ENCODE measurements around the gene COL18A1.

The COL18A1 gene

GRCh38 chr21:45542242-45542666, 137.3 kb downstream of the COL18A1 start, which contains the start of gene SLC19A1:
Gene SLC19A1, minus strand, starts transcription at chr21:45542440. Its CDS starts 4,481 bp downstream, at chr21:45537959.
- DNase-seq (ENCODE audit: low read depth in 2 of 2, low spot score in 1 of 2): peak in 1 of 2 donors; percentile 37

DNA sequence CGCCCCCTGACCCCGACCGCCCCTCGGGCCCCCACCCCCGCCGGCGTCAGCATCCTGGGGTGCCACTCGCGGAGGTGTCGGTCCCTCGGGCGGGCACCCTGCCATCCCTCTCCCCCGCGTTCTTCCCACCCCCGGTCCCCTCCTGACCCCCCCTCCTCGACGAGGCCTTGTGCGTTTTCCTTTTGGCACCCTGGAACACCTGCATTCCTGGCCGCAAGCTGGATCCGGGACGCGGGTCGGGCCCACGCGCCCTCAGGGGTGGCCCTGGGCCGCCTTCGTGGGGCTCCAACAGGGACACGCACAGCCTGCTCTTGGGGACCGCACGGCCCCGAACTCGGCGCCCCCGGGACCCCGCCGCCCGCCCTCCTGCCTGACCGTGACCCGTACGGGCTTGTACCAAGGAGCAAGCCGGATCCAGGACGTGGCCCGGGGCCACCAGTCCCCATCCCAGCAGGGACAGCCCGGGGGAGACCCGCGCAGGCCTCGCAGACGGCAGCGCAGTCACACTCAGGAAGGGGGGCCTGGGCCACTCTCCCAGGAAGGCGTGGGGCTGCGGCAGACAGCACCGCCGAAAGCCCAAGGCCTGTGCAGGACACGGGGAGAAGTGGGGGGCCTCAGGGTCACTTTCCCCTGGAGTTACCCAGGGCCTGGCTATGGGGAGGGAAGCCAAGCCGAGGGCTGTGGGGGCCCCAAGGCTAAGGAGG, 137.9 kb downstream of the COL18A1 start:
- DNase-seq (ENCODE audit: low read depth in 2 of 2, low spot score in 1 of 2): no peak

DNA sequence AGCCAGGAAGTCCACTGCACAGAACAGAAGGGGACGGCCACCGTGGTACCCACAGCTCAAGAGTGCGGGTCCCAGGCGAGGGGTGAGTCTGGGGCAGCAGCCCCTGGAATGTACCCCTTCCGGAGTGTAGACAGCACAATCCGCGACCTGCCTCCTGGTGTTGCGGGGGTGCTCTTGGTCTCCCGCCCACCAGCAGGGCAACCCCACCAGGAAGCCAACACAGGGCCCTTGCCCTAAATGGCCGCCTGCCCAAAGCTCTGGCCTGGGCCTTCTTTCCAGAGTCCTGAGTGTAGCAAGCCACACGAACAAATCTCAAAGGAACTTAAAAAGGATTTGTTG, 138.4 kb downstream of the COL18A1 start:
- no peak for DNase-seq (ENCODE audit: low read depth in 2 of 2, low spot score in 1 of 2)

DNA sequence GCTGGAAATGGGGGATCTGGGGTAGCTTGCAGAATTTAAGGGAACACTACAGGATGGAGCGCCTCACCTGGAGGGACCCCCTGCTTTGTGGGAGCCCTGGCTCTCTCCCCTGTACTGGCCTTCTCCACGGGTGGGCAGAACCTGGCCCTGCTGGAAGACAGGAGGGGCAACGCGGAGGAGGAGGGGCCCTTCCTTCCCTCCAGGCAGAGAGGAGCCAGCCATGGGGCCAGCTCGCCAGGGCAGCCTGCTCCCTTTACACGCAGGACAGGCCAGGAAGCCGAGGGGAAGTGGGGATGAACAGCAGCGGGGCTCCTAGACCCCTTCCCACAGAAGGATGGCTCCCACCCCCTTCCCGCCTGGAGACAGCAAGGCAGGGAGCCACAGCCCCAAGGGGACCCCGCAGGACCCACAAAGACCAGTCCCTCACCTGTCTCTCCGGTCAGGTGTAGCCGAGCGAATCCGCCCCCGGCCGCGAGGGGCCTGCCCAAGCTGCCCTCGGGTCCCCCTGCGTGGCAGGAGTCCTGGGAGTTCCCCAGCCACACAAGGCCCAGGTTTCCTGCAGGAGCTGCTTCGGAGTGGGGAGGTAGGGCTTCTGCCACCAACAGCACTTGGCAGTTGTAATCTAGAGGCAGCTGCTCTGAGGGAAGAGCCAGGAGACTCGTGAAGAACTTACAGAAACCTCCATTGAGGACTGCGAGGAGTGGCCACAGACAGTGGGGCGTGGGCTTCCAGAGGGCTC, 138.9 kb downstream of the COL18A1 start:
- DNase-seq (ENCODE audit: low read depth in 2 of 2, low spot score in 1 of 2): no peak

- DNase-seq (ENCODE audit: low read depth in 2 of 2, low spot score in 1 of 2): no peak
Measured at GRCh38 chr21:45544449-45545235, 139.7 kb downstream of the COL18A1 start.

DNA sequence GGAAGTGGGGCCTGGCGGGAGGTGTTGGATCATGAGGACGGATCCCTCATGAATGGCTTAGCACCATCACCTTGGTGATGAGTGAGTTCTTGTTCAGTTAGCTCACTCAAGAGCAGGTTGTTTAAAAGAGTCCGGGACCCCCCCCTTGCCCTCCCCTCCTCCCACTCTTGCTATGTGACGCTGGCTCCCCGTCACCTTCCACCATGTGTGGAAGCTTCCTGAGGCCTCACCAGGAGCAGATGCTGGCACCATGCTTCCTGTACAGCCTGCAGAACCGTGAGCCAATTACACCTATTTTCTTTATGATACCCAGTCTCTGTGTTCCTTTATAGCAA, 140.2 kb downstream of the COL18A1 start:
- DNase-seq (ENCODE audit: low read depth in 2 of 2, low spot score in 1 of 2): no peak

DNA sequence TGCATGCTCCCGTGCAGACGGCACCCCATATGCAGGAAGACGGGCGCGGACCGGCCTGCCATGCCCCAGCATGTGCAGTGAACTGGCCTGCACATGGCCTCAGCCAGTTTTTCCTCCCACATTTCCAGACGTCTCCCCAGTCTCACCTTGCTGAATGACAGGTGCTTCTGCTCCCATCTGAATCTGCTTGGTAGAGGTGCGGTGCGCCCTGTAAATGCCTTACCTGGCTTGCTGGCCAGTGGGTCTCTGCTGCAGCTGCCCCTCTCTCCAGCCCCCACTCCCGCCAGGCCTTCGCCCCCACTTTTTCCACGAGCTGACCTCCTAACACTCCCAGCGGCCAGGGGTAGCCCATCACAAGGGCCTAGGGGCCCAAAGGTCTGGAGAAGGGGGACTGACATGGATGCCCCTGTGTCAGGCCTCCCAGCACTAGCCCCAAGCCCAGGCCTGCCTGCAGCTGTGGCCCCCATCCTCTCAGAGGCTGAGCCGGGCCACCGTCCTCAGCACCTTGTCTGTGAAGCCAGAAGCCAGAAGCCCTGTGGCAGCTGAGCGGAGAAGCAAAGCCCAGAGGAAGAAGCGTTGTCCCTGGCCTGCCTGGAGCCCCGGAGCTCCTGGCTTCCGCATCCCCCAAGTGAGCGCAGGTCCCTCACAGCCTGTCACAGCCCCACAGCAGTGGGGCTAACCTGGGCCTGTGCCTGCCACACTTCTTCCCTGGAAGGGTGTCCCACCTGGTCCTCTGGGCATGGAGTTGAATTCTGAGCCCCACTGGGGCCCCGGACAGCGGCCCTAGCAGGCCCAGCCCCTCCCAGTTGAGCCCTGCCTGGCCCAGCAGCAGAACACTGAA, 140.9 kb downstream of the COL18A1 start:
- DNase-seq (ENCODE audit: low read depth in 2 of 2, low spot score in 1 of 2): no peak

DNA sequence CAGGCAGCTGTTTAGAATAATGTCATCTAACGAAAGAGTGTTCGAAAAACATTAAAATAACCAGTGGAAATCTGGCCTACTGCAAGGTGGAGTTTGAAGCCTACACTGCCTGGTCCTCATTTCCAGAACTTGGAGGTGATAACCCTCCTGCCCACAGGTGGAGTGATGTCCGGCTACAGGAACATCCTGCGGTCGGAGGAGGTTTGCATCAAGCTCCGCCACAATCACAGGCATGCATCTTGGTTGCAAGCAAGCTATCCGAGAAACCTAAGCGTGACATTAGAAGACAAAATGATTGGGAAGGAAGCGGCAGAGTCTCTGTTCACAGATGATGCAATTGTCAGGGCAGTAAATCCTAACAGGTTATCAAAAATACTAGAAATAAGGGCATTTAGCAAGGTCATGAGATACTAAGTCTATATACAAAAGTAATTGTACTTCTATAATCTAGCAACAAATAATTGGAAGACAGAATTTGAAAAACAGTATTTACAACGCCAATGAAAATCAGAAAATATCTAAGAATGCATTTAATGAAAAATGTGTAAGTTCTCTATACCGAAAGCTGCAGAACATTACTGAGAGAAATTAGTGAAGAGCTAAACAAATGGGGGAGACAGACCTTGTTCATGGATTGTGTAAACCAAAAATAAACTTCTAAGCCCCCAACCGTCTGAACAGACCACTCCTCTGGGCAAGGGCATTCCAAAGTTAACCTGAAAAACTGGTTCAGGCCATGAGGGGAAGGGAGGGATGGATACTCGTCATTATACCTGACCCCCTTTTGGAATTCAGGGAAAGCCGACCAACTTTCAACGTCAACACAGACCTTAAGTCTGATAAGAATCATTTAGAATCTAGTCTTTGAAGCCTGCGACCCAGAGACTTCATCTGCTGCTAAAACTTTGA, 141.9 kb downstream of the COL18A1 start:
- DNase-seq (ENCODE audit: low read depth in 2 of 2, low spot score in 1 of 2): no peak

DNA sequence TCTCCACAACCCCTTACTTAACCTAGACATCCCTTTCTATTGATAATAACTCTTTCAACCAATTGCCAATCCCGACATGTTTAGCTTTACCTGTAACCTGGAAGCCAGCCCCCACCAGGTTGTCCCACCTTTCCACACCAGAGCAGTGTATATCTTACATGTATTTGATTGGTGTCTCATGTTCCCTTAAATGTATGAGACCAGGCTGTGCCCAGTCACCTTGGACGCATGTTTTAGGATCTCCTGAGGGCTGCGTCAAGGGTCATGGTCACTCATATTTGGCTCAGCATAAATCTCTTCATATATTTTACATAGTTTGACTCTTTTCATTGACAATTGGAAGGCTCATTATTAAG, 142.6 kb downstream of the COL18A1 start:
- no peak for DNase-seq (ENCODE audit: low read depth in 2 of 2, low spot score in 1 of 2)

DNA sequence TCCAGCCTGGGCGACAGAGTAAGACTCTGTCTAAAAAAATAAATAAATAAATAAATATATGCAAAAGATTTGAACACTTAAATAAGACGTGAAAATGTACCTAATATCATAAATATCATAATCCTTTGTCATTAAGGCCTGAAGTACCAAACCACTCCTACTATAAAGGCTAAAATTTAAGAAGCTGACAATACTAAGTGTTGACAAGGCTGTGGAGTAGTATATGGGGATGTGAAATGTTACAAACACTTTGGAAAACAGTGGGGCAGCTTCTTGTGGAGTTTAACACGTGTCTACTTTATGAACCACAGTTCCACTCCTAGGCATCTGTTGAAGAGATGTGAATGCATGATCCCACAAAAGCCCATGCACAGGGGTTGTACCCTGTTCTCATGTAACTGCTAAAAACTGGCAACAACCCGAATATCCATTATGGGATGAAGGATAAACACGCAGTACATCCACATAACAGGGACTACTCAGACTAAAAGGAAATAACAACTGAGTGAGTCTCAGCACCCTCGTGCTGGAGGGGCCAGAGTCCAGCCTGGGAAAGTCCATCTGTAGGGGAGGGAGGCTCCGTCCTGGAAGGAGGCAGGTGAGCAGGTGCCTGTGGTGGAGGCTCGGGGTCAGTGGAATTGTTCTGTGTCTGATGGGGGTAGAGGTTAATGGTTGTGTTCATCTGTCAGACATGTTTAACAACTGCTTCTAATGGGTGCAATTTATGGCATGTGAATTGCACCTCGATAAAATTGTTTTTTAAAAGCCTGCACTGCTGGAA, 143.9 kb downstream of the COL18A1 start:
- no peak for DNase-seq (ENCODE audit: low read depth in 2 of 2, low spot score in 1 of 2)

DNA sequence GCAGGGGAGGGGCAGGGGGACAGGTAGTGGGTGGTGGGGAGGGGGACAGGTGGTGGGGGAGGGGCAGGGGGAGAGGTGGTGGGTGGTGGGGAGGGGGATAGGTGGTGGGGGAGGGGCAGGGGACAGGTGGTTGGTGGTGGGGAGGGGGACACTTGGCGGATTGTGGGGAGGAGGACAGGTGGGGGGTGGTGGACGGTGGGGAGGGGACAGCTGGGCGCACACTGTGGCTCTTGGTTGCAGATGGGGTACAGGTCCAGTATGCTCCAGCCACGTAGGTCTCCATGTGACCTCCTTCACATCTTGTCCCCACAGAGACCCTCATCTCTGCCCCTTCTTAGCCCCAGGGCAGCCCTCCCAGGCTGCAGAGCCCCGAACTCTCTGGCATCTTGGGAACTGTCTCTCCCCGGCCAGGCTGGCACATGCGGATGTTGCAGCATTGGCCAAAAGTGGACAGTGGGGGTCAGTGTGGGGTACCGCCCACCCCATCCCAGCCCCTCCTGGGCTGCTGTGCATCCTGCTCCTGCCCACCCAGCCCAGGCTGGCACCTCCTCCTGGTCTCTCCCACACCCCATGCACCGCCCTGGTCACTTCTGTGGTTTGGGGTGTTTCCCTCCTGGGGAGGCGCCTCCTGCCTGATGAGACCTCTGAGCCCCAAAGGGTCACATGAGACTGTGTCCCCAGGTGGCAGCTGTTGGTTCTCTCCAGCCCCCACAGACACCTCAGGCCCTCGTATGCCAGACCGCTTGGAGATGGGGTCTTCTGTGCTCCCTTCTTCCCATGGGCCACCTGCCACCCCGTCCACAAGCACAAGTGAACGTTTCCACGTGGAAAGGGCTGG, 144.9 kb downstream of the COL18A1 start:
- DNase-seq (ENCODE audit: low read depth in 2 of 2, low spot score in 1 of 2): no peak

DNA sequence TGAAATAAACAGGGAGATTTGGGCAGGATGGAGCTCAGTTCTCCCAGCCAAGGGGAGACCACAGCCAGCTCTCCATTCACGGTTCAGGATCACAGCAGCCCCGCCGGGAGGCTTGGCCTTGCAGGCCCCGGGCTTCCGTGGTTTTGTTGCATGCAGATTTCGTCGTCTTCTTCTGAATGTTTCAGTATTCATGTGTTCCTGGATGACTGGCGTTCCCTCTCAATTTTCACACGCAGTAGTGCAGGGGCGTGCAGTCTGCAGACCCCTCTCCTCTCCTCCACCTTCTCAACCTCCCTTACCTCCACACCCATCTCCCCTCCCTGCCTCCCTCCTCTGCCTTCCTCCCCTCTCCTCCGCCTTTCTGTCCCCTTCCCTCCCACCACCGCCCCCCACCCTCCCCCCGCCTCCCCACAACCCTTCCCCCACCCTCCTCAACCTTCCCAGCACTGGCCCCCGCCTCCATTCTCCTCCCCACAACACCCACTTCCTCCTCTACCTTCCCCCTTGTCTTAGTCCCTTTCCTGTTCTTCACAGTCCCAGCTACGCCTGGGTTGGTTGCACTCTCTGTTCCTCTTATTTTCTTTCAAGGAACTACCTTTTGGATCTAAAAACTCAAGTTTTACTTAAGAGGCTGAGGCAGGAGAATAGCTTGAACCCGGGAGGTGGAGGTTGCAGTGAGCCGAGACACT, 145.7 kb downstream of the COL18A1 start:
- DNase-seq (ENCODE audit: low read depth in 2 of 2, low spot score in 1 of 2): no peak

GRCh38 chr21:45551316-45551715, 146.4 kb downstream of the COL18A1 start:
- DNase-seq (ENCODE audit: low read depth in 2 of 2, low spot score in 1 of 2): no peak

GRCh38 chr21:45551783-45552695, 147.1 kb downstream of the COL18A1 start:
- no peak for DNase-seq (ENCODE audit: low read depth in 2 of 2, low spot score in 1 of 2)

- DNase-seq (ENCODE audit: low read depth in 2 of 2, low spot score in 1 of 2): no peak
Measured at GRCh38 chr21:45552696-45553391, 147.9 kb downstream of the COL18A1 start.

DNA sequence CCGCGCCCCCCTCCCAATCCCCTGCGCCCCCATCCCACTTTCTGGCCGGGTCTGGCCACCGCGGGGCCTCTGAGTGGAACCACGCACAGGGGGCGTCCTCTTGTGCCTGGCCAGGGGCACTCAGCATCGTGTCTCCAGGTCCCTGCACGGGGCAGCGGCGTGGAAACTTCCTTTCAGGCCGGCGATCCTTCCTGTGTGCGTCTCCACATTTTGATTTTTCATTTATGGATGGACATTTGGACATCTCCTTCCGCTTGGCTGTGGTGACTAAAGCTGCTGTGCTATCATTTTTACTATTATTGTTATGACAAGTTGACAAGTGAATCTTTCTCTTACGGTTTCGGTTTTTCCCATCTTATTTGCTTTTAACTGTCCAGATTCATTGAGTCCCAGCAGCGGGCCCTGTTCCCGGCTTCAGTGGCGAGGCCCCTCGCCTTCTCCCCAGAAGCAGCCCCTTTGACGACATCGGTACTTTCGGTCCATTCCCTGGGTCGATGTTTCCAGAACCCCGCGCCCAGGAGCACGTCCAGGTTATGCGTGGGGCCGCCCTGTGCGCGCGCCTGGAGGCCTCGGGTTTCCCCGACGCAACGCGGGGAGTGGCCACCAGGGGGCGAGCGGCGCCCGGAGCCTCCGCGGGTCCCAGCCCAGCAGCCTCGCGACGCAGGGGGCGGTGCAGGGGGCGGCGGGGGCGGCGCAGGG, 149.7 kb downstream of the COL18A1 start:
- DNase-seq (ENCODE audit: low read depth in 2 of 2, low spot score in 1 of 2): peak; percentile 83 to 88
